Endothelial cell of umbilical vein (primary cell): ENCODE measurements around the gene UIMC1. TPM values are rescaled to one million over a fixed set of nuclear protein-coding genes. Genes with fewer than 3 reads are reported as not detected.

Experiments
- BruUV-seq: library from RNA; stranded (reverse); fragments of 400-500 nt; replicated peaks from 2 replicates; lab custom pipeline; 2021; lab: Mats Ljungman, UMichigan
- CTCF ChIA-PET: fragments of 300-600, 350-600 bp; sonication (Branson Sonifier 250); formaldehyde crosslinking; loops from one replicate; lab custom pipeline; 2021; ENCODE audit warnings: antibody characterized with exemption, inconsistent platforms; lab: Charles Lee
- POLR2A ChIA-PET: fragments of 300-600, 350-600 bp; sonication (Branson Sonifier 250); formaldehyde crosslinking; loops from one replicate; lab custom pipeline; 2021; ENCODE audit warnings: antibody characterized with exemption, inconsistent platforms; lab: Charles Lee
- DNase-seq: peaks from one replicate; pipeline ENCODE4 v3.0.0-alpha.2; 2011; ENCODE audit warnings: low read depth, low spot score
- FAIRE-seq: peaks from 2 replicates; lab custom pipeline; 2011; peaks lifted over from hg19 to GRCh38; lab: Jason Lieb, UNC
- H2AFZ ChIP-seq: 2 replicates; pipeline ENCODE4 v1.6.0; 2012; ENCODE audit warnings: low read depth, low read length, control low read depth, inconsistent platforms
- H3K27ac ChIP-seq: 2 replicates; pipeline ENCODE4 v1.5.1; 2011; ENCODE audit warnings: low read depth, mild to moderate bottlenecking, control low read depth, low read length, moderate library complexity; ENCODE audit not compliant: insufficient read depth
- H3K27me3 ChIP-seq, 2 experiments: 2 replicates each; pipeline versions ENCODE4 v1.6.0 to v1.6.1; 2011; ENCODE audit warnings: low read length in 2 of 2, mixed read lengths in 1 of 2; ENCODE audit not compliant: control insufficient read depth in 2 of 2, insufficient read depth in 2 of 2
- H3K36me3 ChIP-seq, 2 experiments: 2 replicates in 1 of 2; 3 replicates in 1 of 2; pipeline ENCODE4 v1.5.1; 2011; ENCODE audit warnings: low read length in 2 of 2, mild to moderate bottlenecking in 1 of 2, moderate library complexity in 1 of 2; ENCODE audit not compliant: control insufficient read depth in 2 of 2, insufficient read depth in 2 of 2; ENCODE audit errors: extremely low read depth in 1 of 2
- H3K4me1 ChIP-seq: 3 replicates; pipeline ENCODE4 v1.5.1; 2011; ENCODE audit warnings: mild to moderate bottlenecking, low read length; ENCODE audit not compliant: control insufficient read depth, insufficient read depth; ENCODE audit errors: extremely low read depth
- H3K4me2 ChIP-seq: 2 replicates; pipeline ENCODE4 v1.6.1; 2011; ENCODE audit warnings: low read length, control low read depth, mixed read lengths; ENCODE audit not compliant: insufficient read depth
- H3K4me3 ChIP-seq, 3 experiments: fragments of 200-600 bp in 1 of 3; sonication (generic), shearing (Covaris generic) in 1 of 3; replicated peaks in 1 of 3; 2 replicates each; pipeline ENCODE4 v1.5.1; 2011 to 2016; ENCODE audit warnings: control low read depth in 3 of 3, low read length in 3 of 3, mild to moderate bottlenecking in 2 of 3, inconsistent platforms in 1 of 3, low read depth in 1 of 3, moderate library complexity in 1 of 3; ENCODE audit not compliant: insufficient read depth in 1 of 3
- H3K79me2 ChIP-seq: 2 replicates; pipeline ENCODE4 v1.6.0; 2012; ENCODE audit warnings: low read length, inconsistent platforms; ENCODE audit not compliant: control insufficient read depth, insufficient read depth
- H3K9ac ChIP-seq: replicated peaks from 2 replicates; pipeline ENCODE3; 2011; ENCODE audit warnings: low read length, control low read depth; ENCODE audit not compliant: insufficient read depth; ENCODE audit errors: extremely low read depth
- H3K9me1 ChIP-seq: replicated peaks from 3 replicates; pipeline ENCODE4 v1.6.0; 2011; ENCODE audit warnings: mild to moderate bottlenecking, low read length; ENCODE audit not compliant: control insufficient read depth, insufficient read depth; ENCODE audit errors: extremely low read depth
- H3K9me3 ChIP-seq: replicated peaks from 2 replicates; pipeline ENCODE4 v1.5.1; 2012; ENCODE audit warnings: low read length, inconsistent platforms; ENCODE audit not compliant: control insufficient read depth, insufficient read depth
- H4K20me1 ChIP-seq: replicated peaks from 2 replicates; pipeline ENCODE3; 2011; ENCODE audit warnings: mild to moderate bottlenecking, low read length; ENCODE audit not compliant: control insufficient read depth, insufficient read depth; ENCODE audit errors: extremely low read depth
- CTCF ChIP-seq, 2 donors: IDR thresholded peaks; 1 replicate in 1 of 2; 2 replicates in 1 of 2; pipeline ENCODE4 v1.5.1; 2011; ENCODE audit warnings: low read length in 2 of 2, mild to moderate bottlenecking in 2 of 2, moderate library complexity in 2 of 2, control low read depth in 1 of 2, inconsistent platforms in 1 of 2, low read depth in 1 of 2; ENCODE audit not compliant: insufficient read depth in 1 of 2; ENCODE audit errors: extremely low read depth in 1 of 2
- EZH2 ChIP-seq: IDR thresholded peaks from 2 replicates; pipeline ENCODE4 v1.6.1; 2012; ENCODE audit warnings: borderline replicate concordance, low read depth, mild to moderate bottlenecking, moderate library complexity, low read length, inconsistent platforms; ENCODE audit not compliant: severe bottlenecking
- FOS ChIP-seq: IDR thresholded peaks from 2 replicates; pipeline ENCODE4 v1.6.1; 2011; ENCODE audit warnings: mild to moderate bottlenecking, low read length, moderate library complexity, borderline replicate concordance; ENCODE audit not compliant: insufficient read depth
- GATA2 ChIP-seq: IDR thresholded peaks from 2 replicates; pipeline ENCODE4 v1.7.0; 2011; ENCODE audit warnings: low read depth, mild to moderate bottlenecking, moderate library complexity, mixed read lengths, low read length; ENCODE audit not compliant: insufficient read length, insufficient read depth
- JUN ChIP-seq: IDR thresholded peaks from 2 replicates; pipeline ENCODE4 v1.6.1; 2011; ENCODE audit warnings: borderline replicate concordance, low read depth; ENCODE audit not compliant: insufficient read length, insufficient read depth
- MAX ChIP-seq: IDR thresholded peaks from 2 replicates; pipeline ENCODE4 v1.6.1; 2011; ENCODE audit not compliant: insufficient read depth, insufficient read length
- MYC ChIP-seq: IDR thresholded peaks from one replicate; pipeline ENCODE4 v1.6.1; 2011; ENCODE audit warnings: mild to moderate bottlenecking, low read depth, low read length
- POLR2A ChIP-seq: IDR thresholded peaks from 2 replicates; pipeline ENCODE4 v1.6.1; 2012; ENCODE audit warnings: low read depth, mild to moderate bottlenecking, control low read depth, low read length
- POLR2AphosphoS5 ChIP-seq: IDR thresholded peaks from 2 replicates; pipeline ENCODE4 v1.6.1; 2012; ENCODE audit warnings: low read depth, mild to moderate bottlenecking, control low read depth, low read length, moderate library complexity; ENCODE audit not compliant: insufficient read depth
- dilution Hi-C: fragments of 300-500 bp; cut with MboI; formaldehyde crosslinking; loops from one replicate; pipeline ENCODE4 v1.15.0; 2019; ENCODE audit warnings: low sequenced_read_pairs; ENCODE audit not compliant: extremely low pct_ligation_motif_present
- intact Hi-C: fragments of 100-400 bp; cut with micrococcal nuclease; formaldehyde crosslinking; loops from one replicate; pipeline ENCODE4 v1.10.0; 2022
- polyA plus RNA-seq, 4 experiments: library from polyadenylated mRNA; depleted of rRNA in 3 of 4; stranded (reverse) in 3 of 4; unstranded in 1 of 4; fragments of >200 nt; gene quantifications; 2 replicates each; pipeline versions ENCODE4 v1.2.1 to v1.2.3, GENCODE V29; 2011 to 2012; ENCODE audit warnings: missing spikeins in 1 of 4
- total RNA-seq: library from RNA; stranded (reverse); gene quantifications from 2 replicates; pipeline ENCODE4 v1.2.3, GENCODE V29; 2021

The UIMC1 gene
- total and polyA plus RNA-seq, 2 donors (not counting 3 experiments of a cell fraction or from before 2014, with no cell fraction given), result 17.2 to 60.1 TPM

- no peak overlapping the region for H3K4me3 ChIP-seq
- POLR2A ChIA-PET, result no interaction called here
- H3K36me3 ChIP-seq, result no peaks in the 10 kb centered on the region
- no peak overlapping the region for H3K9ac ChIP-seq
- FAIRE-seq (no peak), DNase-seq (no peak)
- H3K79me2 ChIP-seq, result no peaks in the 10 kb centered on the region
- BruUV-seq, result no TSS peak
- no peaks in the 10 kb centered on the region for H3K9me1 ChIP-seq
- no peak for TF ChIP-seq JUN
- no peak for TF ChIP-seq GATA2
- TF ChIP-seq POLR2AphosphoS5, result no peak
- TF ChIP-seq MYC, result no peak
- no peak for TF ChIP-seq POLR2A
- TF ChIP-seq FOS, result no peak
- no peak for TF ChIP-seq EZH2
- H4K20me1 ChIP-seq, result no peaks in the 10 kb centered on the region
- intact Hi-C loops, result no loop called here
- no peak overlapping the region for H3K4me2 ChIP-seq
- dilution Hi-C loops, result no loop called here
- no peaks in the 10 kb centered on the region for H3K4me1 ChIP-seq
- no peak overlapping the region for H2AFZ ChIP-seq
- no peak overlapping the region for H3K27ac ChIP-seq
- CTCF ChIA-PET, result no interaction called here
- no peaks in the 10 kb centered on the region for H3K9me3 ChIP-seq
- H3K27me3 ChIP-seq, result no peaks in the 10 kb centered on the region
These were observed 8.6 kb upstream of the UIMC1 start for GRCh38 chr5:177015156-177015555.

- Histone ChIP-seq H2AFZ (no peak overlapping the region), H3K9me1 (no peaks in the 10 kb centered on the region), H3K27me3 (no peaks in the 10 kb centered on the region), H3K27ac (no peak overlapping the region), H3K36me3 (no peaks in the 10 kb centered on the region), H4K20me1 (no peaks in the 10 kb centered on the region), H3K4me2 (no peak overlapping the region), H3K4me1 (peaks cover 2% of the 10 kb centered on the region), H3K79me2 (peaks cover 10% of the 10 kb centered on the region), H3K4me3 (no peak overlapping the region), H3K9me3 (no peaks in the 10 kb centered on the region), H3K9ac (no peak overlapping the region)
- dilution Hi-C loops (no loop called here), intact Hi-C loops (no loop called here)
- no TSS peak for BruUV-seq
- ChIA-PET CTCF (interaction anchor here (2.0 to 4.1 kb wide), 2 partner anchors 10 to 12 kb away, joined by 5 to 16 read pairs; partner anchors contain the start of gene ZNF346), POLR2A (no interaction called here)
- TF ChIP-seq FOS (no peak), EZH2 (no peak), CTCF (IDR thresholded peaks at IDR 0.05; ENCODE audit: extremely low read depth in 1 of 2, insufficient read depth in 1 of 2, low read depth in 1 of 2, low read length in 2 of 2) (no peak), MYC (no peak), POLR2A (no peak), GATA2 (no peak), JUN (no peak), MAX (no peak), POLR2AphosphoS5 (no peak)
- DNase-seq (no peak), FAIRE-seq (no peak)
These were observed 3.6 kb upstream of the UIMC1 start for GRCh38 chr5:177010153-177010552.
